HG03439 (cell line): ENCODE measurements around the gene HNRNPH2.

Experiments
- ATAC-seq: cut with Tn5 transposase; IDR thresholded peaks from one replicate; pipeline ENCODE4 v1.9.1; 2021; ENCODE audit warnings: mild to moderate bottlenecking, moderate library complexity; ENCODE audit not compliant: unreplicated experiment

The HNRNPH2 gene

DNA sequence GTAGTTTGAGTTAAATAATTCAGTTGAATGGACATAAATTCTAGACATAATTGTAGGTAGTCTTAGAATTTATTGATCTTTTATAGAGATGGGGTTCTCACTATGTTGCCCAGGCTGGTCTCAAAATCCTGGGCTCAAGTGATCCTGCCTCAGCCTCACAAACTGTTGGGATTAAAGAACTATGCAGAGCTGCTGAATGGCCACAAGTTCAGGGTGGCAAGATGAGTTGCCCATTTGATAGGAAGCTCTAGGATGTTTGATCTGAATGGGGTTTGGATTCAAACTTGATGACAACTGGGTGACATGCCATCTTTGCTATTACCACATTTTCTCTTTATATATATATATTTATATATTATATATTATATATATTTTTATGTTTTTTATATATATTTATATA is 13.7 kb upstream of the HNRNPH2 start:
- no peak for ATAC-seq

DNA sequence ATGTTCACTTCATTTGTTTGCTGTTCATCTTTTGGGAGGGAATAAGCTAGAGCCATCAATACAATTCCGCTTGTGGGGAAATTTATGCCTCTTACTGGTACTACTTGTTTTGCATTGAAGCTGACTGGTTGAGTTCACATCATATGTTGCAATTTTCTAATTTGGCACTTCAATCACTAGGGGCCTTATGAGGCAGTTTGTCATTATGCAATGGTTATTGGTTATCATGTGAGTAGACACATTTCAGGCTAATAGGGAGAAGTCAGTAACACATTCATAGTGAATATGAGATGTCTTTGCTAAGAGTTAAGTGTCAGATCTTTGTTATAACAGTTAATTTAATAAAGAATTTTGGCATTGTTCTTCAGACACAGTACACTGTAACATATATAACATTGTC is 12.2 kb upstream of the HNRNPH2 start:
- no peak for ATAC-seq

GRCh38 chrX:101397779-101398178 is 10.2 kb upstream of the HNRNPH2 start:
- no peak for ATAC-seq

GRCh38 chrX:101398694-101399093 is 9.3 kb upstream of the HNRNPH2 start:
- ATAC-seq: no peak

- ATAC-seq: no peak
Measured at GRCh38 chrX:101399825-101400224, 8.2 kb upstream of the HNRNPH2 start.

DNA sequence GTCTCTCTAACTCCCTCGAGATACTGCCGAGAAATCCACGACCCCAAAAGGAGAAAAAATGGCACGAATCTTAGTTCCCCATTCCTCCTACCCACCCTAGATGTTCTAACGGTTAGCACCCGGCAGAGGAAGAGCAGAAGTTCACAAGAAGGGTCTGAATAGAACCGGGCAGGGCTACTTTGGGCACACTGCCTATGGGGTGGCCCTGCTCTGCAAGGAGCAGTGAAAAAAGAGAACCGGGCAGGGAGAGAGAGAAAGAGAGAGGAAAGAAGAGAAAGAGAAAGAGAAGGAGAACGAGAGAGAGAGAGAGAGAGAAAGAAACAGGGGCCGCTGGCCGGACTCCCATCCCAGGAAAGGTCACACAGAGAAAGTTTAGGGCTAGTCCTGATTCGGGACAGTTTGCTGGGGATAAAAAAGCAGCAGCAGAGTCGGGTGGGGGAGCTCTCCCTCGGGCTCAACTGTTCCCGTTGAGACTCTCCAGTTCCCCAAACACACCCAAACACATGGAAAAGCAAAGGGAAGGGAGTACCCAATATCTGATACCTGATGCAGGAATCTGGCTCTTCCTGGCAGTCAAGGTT is 765 bp upstream of the HNRNPH2 start:
- peak; percentile 1 for ATAC-seq

GRCh38 chrX:101408532-101408841 is 465 bp downstream of the HNRNPH2 start:
- ATAC-seq: peak; percentile 26

GRCh38 chrX:101409043-101409442 is 1.0 kb downstream of the HNRNPH2 start:
- ATAC-seq: no peak

DNA sequence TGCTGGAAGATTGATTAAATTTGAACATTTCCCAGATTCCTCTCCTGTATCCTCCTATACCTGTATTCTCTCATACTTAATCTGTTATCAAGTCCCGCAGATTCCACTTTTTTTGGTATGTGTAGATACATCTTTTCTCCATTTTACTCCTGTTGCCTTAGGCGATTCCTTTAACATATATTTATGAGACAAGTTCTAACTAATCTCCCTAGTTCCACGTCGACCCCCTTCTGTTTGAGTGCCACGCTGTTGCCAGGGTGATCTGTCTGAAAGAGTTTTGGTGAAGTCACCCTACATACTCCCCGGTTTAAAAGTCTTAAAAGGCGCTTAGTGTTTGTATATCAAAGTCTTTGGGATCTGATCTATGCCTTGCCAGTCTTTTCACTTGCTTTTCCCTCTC is 2.4 kb downstream of the HNRNPH2 start:
- ATAC-seq: no peak

DNA sequence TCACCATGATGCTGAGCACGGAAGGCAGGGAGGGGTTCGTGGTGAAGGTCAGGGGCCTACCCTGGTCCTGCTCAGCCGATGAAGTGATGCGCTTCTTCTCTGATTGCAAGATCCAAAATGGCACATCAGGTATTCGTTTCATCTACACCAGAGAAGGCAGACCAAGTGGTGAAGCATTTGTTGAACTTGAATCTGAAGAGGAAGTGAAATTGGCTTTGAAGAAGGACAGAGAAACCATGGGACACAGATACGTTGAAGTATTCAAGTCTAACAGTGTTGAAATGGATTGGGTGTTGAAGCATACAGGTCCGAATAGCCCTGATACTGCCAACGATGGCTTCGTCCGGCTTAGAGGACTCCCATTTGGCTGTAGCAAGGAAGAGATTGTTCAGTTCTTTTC is 4.0 kb downstream of the HNRNPH2 start:
- no peak for ATAC-seq

GRCh38 chrX:101415180-101416145 is 7.4 kb downstream of the HNRNPH2 start:
- ATAC-seq: peak; percentile 72

DNA sequence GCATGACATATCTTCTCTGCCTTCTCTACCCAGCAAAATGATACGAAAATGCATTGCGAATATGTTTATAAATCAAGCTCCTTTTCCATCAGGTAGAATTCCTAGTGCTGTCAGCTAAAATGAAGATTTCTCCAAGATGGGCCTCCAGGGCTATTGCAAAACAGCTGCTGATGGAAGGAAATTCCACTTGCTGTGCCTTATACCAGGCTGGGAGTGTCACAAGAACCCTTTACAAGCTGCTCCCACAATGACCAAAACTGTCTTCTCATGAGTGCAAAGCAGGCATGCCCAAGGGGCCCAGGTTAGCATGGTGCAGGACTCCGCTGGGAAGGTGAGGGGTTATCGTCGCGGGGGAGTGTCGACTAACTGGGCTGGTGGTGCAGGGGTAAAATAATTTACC is 8.7 kb downstream of the HNRNPH2 start:
- ATAC-seq: no peak

GRCh38 chrX:101417190-101417589 is 9.2 kb downstream of the HNRNPH2 start:
- ATAC-seq: no peak

GRCh38 chrX:101417981-101418841 is 10.2 kb downstream of the HNRNPH2 start:
- ATAC-seq: no peak

DNA sequence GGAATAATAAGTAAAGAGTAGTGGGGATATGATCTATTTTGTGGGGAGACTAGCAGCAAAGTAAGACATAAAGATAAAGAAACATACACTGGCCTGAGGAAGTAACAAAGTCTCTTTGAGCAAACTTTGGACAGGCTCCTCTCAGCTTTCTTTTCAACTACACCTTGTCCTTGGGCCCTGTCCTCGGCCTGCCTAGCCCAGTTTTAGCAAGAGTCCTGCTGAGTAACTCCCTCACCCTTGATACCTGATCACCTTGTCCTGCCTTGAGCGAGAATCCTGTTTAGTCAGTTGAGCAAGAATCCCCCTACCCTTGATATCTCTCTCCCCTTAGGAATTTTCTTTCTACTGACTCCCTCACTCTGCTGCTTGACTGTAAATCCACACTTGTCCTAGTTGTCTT is 11.5 kb downstream of the HNRNPH2 start:
- ATAC-seq: no peak

DNA sequence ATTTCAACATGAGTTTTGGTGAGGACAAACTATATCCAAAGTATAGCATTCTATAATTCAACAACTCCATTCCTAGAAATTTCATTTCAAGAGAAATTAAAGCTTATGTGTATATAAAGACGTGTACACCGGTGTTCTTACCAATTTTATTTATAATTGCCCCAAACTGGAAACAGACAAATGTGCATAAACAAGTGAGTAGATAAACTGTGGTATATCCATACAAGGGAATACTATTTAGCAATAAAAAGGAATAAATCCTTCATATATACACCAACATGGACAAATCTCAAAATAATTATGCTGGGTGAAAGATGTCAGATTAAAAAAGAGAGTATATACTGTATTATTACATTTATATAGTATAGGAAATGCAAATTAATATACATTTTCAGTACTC is 19.9 kb downstream of the HNRNPH2 start:
- no peak for ATAC-seq

DNA sequence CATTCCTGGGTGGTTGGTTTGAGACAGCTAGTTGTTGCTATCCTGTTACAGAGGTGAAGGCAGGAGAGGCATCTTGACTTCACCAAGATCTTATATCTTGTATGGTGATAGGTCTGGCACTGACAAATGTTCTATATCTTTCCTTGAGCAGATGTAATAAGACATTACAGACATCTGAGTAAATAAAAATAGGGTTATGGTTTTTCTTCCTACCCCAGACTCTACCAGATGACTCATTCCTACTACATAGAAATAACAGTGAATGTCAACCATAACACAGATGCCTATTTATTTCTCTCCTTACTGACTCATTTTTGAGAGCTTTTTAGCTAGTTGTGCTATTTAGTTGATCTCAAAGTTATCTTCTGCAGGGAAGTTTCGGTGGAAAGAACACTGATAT is 21.9 kb downstream of the HNRNPH2 start:
- no peak for ATAC-seq

DNA sequence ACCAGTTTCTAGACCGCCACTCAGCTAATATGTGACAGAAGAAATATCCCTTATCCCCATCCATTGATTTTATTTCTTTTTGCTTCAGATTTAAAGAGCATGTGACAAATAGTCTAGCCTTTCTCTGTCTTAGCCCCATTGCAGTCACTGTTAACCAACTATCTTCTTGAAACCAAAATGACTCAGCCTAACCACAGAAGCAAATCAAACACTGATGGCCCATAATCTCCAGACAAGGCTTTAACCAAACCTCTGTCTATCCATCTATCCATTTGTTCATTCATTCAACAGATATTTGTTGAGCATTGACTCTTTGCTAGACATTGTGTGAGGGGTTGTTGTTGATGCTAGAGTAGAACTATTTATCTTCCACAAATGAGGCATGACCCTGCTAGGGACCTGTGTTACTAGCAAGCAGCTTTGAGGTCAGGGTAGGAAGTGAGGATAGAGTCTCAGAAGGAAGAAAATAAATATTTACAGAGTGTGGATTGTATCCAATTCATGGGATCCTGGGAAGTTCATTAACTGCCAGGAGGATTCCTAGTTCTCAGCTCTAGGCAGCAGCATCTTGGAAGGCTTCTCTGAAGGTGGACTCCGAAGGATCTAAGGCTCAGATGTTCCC is 22.5 kb downstream of the HNRNPH2 start:
- no peak for ATAC-seq

- no peak for ATAC-seq
Measured at GRCh38 chrX:101442085-101442484, 34.1 kb downstream of the HNRNPH2 start.

DNA sequence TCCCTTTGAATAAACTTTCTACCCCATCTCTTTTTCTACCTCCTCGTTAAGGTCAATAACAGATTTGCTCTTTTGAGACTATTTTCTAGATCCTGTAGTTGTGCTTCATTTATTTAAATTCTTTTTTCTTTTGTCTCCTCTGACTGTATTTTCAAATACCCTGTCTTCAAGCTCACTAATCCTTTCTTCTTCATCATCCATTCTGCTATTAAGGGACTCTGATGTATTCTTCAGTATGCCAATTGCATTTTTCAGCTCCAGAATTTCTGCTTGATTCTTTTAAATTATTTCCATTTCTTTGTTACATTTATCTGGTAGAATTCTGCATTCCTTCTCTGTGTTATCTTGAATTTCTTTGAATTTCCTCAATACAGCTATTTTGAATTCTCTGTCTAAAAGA is 41.3 kb downstream of the HNRNPH2 start:
- no peak for ATAC-seq

DNA sequence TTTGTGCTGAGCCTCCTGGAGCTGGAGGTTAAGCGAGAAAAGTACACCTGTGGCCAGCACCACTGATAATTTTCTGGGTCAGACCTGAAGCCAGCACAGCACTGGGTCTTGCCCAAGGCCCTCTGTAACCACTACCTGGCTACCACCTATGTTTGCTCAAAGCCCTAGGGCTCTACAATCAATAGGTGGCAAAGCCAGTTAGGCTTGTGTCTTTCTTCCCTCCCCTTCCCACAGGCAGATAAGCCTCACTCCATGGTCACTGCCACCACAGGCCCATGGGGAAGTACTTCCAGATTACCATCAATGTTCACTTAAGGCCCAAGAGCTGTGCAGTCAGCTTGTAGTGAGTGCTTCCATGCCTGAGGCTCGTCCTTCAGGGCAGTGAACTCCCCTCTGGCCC is 42.1 kb downstream of the HNRNPH2 start:
- no peak for ATAC-seq
